Activated CD8-positive, alpha-beta memory T cell treated with anti-CD3 and anti-CD28 coated beads, Interleukin-2, amount 10 ng/mL, durations not matched to agents 7 days and 5 days (primary cell): ENCODE data around the gene CORO1C. TPM values are rescaled to one million over a fixed set of nuclear protein-coding genes. Genes with fewer than 3 reads are reported as not detected.
"Not testable (repeated sequence)": the region's sequence is repeated elsewhere in the genome, so short reads cannot be mapped to it uniquely, and the experiment has no call there.

Source experiments
- ATAC-seq: fragments of 150-1000 bp; cut with Tn5 transposase; one replicate; pipeline ENCODE4 v1.10.0; 2021; ENCODE audit warnings: moderate library complexity
- CTCF ChIA-PET: fragments of 350-600 bp; sonication (Branson Sonifier 250); formaldehyde crosslinking; loops from one replicate; lab custom pipeline; 2021; ENCODE audit warnings: antibody characterized with exemption; lab: Charles Lee
- DNase-seq: peaks from one replicate; pipeline ENCODE4 v3.0.0-alpha.2; 2020
- H3K27ac Mint-ChIP-seq: one replicate; pipeline ENCODE4 v1.8.0; 2021; ENCODE audit warnings: mild to moderate bottlenecking, mixed read lengths
- H3K27me3 Mint-ChIP-seq: one replicate; pipeline ENCODE4 v1.8.0; 2021; ENCODE audit warnings: mixed read lengths
- H3K36me3 Mint-ChIP-seq: one replicate; pipeline ENCODE4 v1.8.0; 2021; ENCODE audit warnings: mild to moderate bottlenecking, mixed read lengths
- H3K4me1 Mint-ChIP-seq: one replicate; pipeline ENCODE4 v1.8.0; 2021; ENCODE audit warnings: mixed read lengths
- H3K4me3 Mint-ChIP-seq: one replicate; pipeline ENCODE4 v1.8.0; 2021; ENCODE audit warnings: mild to moderate bottlenecking, moderate library complexity, mixed read lengths
- H3K9me3 Mint-ChIP-seq: one replicate; pipeline ENCODE4 v1.8.0; 2022; ENCODE audit warnings: low read depth, mixed read lengths
- total RNA-seq, 2 experiments: library from RNA; stranded (reverse); gene quantifications; one replicate each; pipeline ENCODE4 v1.2.3, GENCODE V29; 2021

Gene CORO1C
- total RNA-seq: 10 to 100 TPM; 54.3 to 63.0 TPM

DNA sequence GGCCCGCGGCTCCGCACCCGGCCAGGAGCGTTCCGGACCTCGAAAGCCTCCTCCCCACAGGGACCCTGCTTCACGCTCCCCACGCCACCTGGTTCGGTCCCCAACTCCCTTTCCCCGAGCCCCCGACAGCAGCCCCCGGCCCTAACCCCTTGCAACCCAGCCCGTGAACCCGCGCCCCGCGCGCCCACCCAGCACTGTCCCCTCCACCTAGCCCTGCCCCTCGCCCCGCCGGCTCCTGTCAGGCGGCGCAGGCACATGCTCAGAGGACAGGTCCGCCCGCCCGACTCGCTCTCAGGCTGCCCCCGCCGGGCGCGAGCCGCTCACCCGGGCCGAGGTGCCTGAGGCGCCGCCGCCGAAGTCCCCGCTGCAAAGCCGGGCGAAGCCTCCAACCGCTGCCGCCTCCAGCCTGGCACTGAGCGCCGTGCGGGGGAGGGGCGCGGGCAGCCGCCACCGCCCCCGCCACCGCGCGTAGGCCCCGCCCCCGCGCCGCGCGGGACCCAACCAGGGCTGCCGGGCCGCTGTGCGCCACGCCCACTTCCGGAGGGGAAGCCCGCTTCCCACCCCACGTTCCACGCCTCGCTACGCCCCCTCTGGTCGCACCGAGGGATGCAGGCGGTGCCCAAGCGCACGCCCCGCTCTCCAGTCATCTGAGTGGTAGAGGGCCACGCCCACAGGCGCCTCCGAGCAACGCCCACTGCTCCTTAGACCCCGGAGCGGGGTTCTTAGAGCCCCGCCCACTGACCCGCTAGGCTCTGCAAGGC is at the start of gene CORO1C:
TSS of gene CORO1C (minus strand) at position 414 of the 761 bp plus-strand sequence. CDS start 30,200 bp downstream, outside the sequence.
- H3K4me1 Mint-ChIP-seq: peaks cover 44% of the 10 kb centered on the region
- peak within 1 kb of the TSS; percentile 96 for H3K27ac Mint-ChIP-seq
- DNase-seq: peak; percentile 98

DNA sequence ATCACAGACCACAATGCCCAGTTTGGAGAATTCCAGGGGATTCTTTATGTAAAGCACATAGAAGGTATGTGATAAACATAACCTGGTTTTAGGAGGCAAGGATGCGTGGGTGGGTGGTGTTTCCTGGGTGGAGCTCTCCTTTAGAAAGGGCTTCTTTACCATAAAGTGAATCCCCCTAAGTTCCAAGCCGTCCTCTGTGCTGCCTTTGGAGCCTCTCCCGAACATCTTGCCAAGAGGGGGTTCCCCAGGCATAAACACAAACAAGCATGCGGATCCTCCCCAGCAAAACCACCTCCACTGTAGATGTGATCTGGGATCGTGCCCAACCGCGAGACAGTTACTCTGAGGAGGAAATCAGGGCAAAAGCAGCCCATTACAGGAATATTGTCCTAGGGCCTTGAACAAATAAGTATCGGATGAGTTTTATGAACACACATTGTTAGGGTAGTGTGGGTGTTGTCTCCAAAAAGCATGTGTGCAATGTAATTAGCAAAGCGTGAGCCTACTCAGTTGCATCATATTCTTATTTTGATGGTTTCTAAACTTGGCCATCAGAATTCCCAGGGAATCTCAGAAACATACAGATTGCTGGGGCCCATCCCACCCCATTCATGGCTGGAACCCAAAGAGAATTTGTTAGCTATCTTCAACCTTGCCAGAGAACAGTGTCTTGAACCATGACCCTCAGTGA is 48.8 kb upstream of the CORO1C start:
- Mint-ChIP-seq H3K36me3 (no peaks in the 10 kb centered on the region), H3K4me3 (no peak overlapping the region), H3K4me1 (no peaks in the 10 kb centered on the region), H3K27me3 (peaks cover 5% of the 10 kb centered on the region), H3K9me3 (no peaks in the 10 kb centered on the region), H3K27ac (no peak overlapping the region)
- no peak for ATAC-seq
- no peak for DNase-seq
- CTCF ChIA-PET: no interaction called here

More for the DNA sequence above, at the start of gene CORO1C:
- peaks cover 5% of the 10 kb centered on the region for H3K27me3 Mint-ChIP-seq
- CTCF ChIA-PET: interaction anchor here (1.2 to 1.8 kb wide), 3 partner anchors 41 to 104 kb away, joined by 4 to 9 read pairs (median 5); no protein-coding TSS in a partner anchor
- peaks cover 11% of the 10 kb centered on the region for H3K36me3 Mint-ChIP-seq
- ATAC-seq: peak; percentile 81
- peak within 1 kb of the TSS; percentile 95 for H3K4me3 Mint-ChIP-seq
- H3K9me3 Mint-ChIP-seq: no peaks in the 10 kb centered on the region

DNA sequence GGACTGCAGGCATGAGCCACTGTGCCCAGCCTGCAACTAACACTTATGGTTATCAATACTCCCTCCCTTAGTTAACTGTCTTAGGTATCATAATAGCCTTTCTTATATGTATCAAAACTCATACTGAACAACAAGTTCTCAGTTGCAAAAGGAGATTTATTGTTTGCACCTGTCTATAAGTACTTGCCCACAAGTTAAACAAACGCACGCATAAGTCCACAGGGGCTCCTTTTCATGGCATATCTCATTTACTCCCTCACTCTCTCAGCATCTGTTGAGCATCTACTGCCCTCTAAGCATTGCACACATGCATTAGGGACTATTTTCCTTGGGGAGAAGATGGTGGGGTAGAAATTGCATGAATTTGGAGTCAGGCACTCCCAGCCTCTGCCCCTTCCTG is 46.7 kb upstream of the CORO1C start:
- Mint-ChIP-seq H3K27me3 (peaks cover 5% of the 10 kb centered on the region), H3K27ac (no peak overlapping the region), H3K9me3 (no peaks in the 10 kb centered on the region), H3K36me3 (no peaks in the 10 kb centered on the region), H3K4me3 (no peak overlapping the region), H3K4me1 (no peaks in the 10 kb centered on the region)
- CTCF ChIA-PET: no interaction called here
- ATAC-seq: no peak
- DNase-seq: no peak

DNA sequence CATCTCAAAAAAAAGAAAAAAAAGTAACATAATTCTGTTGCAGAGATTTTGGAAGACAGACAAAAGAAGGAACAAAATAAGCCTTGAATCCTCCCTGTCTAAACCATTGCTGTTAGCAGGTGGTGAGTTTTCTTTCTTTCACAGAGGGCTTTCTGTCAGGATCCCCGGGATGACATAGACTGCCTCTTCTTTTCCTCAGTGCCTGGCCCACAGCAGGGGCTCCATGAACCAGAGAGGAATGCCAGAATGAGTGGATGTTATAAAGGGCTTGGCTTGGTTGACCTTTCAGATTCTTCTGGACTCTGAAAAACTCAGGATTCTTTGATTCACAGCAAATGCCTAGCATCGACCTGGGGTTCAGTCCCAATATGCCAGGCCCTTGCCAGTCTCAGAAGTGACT is 45.8 kb upstream of the CORO1C start:
- no peak overlapping the region for H3K27ac Mint-ChIP-seq
- no peaks in the 10 kb centered on the region for H3K9me3 Mint-ChIP-seq
- no peaks in the 10 kb centered on the region for H3K36me3 Mint-ChIP-seq
- DNase-seq (no peak), ATAC-seq (no peak)
- H3K4me1 Mint-ChIP-seq: no peaks in the 10 kb centered on the region
- CTCF ChIA-PET: no interaction called here
- peaks cover 5% of the 10 kb centered on the region for H3K27me3 Mint-ChIP-seq
- no peak overlapping the region for H3K4me3 Mint-ChIP-seq

DNA sequence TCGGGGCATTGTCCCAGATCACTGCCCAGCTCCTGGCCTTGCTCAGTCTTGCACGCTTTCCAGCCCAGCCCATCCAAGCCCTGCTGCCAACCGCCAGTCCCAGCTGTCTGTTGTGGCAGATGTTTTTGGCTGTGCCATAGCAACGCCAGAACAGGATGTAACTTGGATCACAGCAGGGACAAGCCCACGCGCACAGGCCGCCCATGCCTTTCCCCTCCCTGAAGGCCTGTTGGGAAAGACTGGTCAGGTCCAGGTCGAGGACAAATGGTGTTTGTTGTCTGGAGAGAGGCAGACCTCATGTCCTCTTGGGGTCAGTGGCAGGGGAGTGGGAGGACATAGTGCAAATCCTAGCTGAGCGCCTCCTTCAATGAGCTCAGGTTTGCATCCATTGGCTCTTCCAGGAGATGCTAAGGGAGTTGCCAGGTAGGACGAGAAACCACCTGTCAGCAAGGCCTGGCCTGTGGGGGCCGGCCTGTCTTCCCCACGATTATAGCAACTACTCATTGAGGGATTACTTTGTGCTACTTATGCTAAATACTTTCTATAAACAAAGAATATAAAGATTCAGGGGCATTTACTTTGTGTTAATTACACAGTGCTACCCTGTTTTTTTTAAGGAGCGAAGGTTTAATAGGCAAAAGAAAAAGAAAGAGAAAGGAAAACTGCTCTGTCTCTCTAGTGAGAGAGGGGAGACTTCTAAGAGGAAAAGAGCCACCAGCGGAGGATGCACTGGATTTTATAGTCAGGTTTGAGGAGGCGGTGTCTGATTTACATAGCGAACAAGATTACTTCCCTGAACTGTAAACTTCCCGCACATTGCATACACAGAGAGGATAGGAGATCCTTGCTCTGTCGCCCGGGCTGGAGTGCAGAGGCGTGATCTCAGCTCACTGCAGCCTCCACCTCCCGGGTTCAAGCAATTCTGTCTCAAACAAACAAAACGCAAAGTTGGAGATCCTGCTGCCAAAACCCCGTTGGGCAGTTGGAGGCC is 42.8 kb upstream of the CORO1C start:
- Mint-ChIP-seq H3K4me3 (no peak overlapping the region), H3K27me3 (peaks cover 12% of the 10 kb centered on the region), H3K4me1 (peaks cover 1% of the 10 kb centered on the region), H3K27ac (no peak overlapping the region), H3K36me3 (no peaks in the 10 kb centered on the region), H3K9me3 (no peaks in the 10 kb centered on the region)
- CTCF ChIA-PET: no interaction called here
- DNase-seq (no peak), ATAC-seq (no peak)

DNA sequence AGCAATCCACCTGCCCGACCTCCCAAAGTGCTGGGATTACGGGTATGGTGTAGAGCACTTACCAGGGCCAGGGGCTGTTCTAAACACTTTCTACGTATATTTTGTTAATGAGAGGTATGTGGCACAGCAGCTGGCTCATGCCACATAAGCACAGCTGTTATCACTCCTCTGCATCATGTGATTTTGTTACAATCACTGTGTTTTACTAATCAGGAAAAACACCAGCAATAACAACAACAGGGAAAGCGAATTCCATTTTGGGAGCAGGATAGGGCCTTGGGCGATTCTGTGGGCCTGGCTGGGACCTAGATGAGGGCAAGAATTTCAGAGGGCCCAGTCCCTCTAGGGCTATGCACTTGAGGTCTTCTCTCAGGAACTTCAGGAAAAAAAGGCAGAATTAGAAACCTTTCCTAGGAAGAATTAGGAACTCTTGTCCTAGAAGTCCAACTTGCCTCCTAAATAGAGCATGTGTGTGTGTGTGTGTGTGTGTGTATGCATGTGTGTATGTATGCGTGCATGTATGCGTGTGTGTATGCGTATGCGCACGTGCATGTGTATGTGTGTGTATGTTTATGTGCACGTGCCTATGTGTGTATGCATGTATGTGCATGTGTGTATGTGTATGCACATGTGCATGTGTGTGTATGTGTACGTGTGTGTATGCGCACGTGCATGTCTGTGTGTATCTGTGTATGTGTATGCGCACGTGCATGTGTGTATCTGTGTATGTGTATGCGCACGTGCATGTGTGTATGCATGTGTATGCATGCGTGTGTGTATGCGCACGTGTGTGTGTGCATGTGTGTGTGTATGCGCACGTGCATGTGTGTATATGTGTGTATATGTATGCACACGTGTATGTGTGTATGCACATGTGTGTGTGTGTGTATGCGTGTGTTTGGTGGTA is 41.8 kb upstream of the CORO1C start:
- H3K4me1 Mint-ChIP-seq: peaks cover 3% of the 10 kb centered on the region
- no peak overlapping the region for H3K4me3 Mint-ChIP-seq
- no peaks in the 10 kb centered on the region for H3K9me3 Mint-ChIP-seq
- CTCF ChIA-PET: no interaction called here
- DNase-seq (no peak), ATAC-seq (no peak)
- no peak overlapping the region for H3K27ac Mint-ChIP-seq
- no peaks in the 10 kb centered on the region for H3K36me3 Mint-ChIP-seq
- peaks cover 11% of the 10 kb centered on the region for H3K27me3 Mint-ChIP-seq

DNA sequence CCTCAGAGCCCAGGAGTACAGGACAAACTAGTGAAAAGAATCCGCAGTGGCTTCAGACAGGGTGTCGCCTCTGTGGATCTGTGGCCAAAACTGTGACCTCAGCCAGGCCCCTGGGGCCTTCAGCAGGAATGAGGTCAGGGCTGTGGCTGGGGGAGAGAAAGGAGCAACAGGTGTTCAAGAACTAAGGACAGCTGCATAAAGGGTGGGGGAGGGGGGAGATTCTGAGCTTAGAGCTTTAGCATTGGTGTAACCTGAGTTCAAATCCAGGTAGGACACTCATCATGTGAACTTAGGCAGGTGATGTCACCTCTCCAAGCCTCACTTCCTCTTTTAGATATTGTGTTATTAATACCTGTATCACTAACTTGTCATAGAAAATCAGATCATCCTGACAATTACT is 40.9 kb upstream of the CORO1C start:
- Mint-ChIP-seq H3K27ac (no peak overlapping the region), H3K36me3 (no peaks in the 10 kb centered on the region), H3K4me3 (no peak overlapping the region), H3K27me3 (peaks cover 18% of the 10 kb centered on the region), H3K9me3 (no peaks in the 10 kb centered on the region), H3K4me1 (peaks cover 3% of the 10 kb centered on the region)
- CTCF ChIA-PET: no interaction called here
- no peak for DNase-seq
- no peak for ATAC-seq

DNA sequence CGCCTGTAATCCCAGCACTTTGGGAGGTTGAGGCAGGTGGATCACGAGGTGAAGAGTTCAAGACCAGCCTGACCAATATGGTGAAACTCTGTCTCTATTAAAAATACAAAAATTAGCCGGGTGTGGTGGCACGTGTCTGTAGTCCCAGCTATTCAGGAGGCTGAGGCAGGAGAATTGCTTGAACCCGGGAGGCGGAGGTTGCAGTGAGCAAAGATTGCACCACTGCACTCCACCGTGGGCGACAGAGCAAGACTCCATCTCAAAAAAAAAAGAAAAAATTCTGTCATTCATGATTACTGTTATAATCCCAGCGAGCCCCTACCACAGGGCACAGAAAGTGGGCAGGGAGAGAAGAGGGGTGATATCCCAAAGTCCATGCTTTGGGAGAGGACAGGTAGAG is 40.5 kb upstream of the CORO1C start:
- H3K36me3 Mint-ChIP-seq, ATAC-seq, H3K27ac Mint-ChIP-seq, DNase-seq, H3K9me3 Mint-ChIP-seq, H3K4me3 Mint-ChIP-seq, H3K4me1 Mint-ChIP-seq: not testable (repeated sequence)
- H3K27me3 Mint-ChIP-seq: peaks cover 18% of the 10 kb centered on the region
- CTCF ChIA-PET: interaction anchor here (1.1 kb wide), 1 partner anchor 11 kb away, joined by 3 read pairs; no protein-coding TSS in a partner anchor

DNA sequence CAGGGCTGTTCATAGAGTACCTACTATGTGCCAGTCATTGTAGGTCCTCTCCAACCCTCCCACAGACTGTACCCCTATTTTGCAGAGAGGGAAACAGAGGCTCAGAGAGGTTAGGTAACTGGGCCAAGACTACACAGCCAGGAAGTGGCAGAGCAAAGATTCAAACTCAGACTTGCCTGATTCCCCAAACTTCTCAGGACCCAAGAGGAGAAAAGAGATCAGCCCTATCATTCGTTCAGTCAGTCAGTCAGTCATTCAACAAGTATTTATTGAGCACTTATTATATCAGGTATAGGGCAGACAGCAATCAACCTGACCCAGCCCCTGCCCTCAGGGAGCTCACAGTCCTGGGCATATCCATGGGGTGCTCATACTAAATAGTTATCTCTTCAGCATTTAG is 39.6 kb upstream of the CORO1C start:
- Mint-ChIP-seq H3K4me1 (peaks cover 3% of the 10 kb centered on the region), H3K27ac (no peak overlapping the region), H3K27me3 (peaks cover 18% of the 10 kb centered on the region), H3K9me3 (no peaks in the 10 kb centered on the region), H3K36me3 (no peaks in the 10 kb centered on the region), H3K4me3 (no peak overlapping the region)
- CTCF ChIA-PET: interaction anchor here (0.6 to 1.1 kb wide), 3 partner anchors 10 to 558 kb away, joined by 3 read pairs; no protein-coding TSS in a partner anchor
- no peak for ATAC-seq
- no peak for DNase-seq

DNA sequence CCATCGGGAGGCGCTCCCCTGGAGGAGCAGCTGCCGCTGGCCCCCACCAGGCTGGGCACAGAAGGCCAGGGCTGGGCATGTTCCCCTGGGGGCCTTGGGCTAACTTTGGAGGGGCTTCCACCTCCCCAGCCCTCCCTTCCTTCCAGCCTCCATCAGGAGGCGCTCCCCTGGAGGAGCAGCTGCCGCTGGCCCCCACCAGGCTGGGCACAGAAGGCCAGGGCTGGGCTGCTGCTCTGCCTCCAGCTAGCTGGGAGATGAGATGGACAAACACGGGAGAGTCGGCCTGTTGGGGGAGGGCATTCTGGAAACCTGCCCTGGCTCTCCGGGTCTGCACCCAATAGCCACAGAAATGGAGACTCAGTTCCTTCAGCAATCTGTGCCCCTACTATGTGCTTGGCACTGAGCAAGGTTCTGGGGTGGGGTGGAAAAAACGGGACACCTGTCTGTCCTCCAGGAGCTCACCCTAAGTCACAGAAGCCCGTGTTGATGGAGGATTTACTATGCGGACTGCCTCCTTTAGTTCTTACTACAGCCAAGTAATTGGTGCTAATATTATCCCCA is 39.0 kb upstream of the CORO1C start:
- H3K36me3 Mint-ChIP-seq: no peaks in the 10 kb centered on the region

DNA sequence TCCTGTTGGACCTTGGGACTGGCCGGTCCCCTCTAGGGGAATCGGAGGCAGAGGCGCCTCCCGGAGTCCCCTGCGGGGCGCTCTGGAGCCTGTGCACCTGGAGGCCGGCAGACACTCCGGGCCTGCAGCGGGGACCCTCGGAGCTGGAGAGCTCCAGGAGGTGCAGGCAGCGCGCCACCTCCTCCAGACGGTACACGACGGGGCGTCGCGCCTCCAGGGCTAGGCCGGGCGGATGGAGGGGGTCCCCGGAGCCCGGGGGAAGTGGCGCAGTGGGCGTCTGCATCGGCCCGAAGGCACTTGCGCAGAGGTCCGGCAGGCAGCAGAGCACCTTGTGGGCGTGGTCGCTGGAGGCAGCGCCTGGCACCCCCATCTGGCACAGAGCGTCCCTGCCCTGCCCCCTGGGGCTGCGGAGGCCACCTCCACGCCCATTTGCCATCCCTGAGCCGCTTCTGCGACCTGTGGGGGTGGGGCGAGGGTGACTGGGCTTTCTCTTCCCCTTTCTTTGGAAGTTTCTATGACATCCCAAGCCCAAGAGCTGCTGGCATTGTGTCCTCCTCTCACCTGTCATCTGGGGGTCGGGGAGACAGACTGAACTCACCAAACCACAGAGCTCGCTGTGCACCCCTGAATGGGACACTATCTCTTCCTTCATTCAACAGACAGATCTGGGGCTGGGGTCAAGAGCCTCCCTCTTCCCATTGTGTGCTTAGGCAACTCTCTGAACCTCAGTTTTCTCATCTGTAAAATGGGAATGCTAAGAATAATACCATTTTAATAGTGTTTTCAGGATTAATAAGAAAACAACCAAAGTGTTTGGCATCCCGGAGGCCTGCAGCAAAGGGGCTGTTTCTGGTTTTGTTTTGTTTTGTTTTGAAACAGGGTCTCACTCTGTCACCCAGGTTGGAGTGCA is 37.5 kb upstream of the CORO1C start:
- Mint-ChIP-seq H3K4me1 (peaks cover 3% of the 10 kb centered on the region), H3K27me3 (peaks cover 18% of the 10 kb centered on the region), H3K4me3 (no peak overlapping the region), H3K27ac (peak overlapping the region; percentile 43), H3K36me3 (no peaks in the 10 kb centered on the region), H3K9me3 (no peaks in the 10 kb centered on the region)
- DNase-seq (no peak), ATAC-seq (peak; percentile 61)
- CTCF ChIA-PET: interaction anchor here (2.9 kb wide), 1 partner anchor 105 kb away, joined by 9 read pairs; no protein-coding TSS in a partner anchor

More for the DNA sequence above, 39.0 kb upstream of the CORO1C start:
- no peak overlapping the region for H3K27ac Mint-ChIP-seq
- H3K4me3 Mint-ChIP-seq: no peak overlapping the region
- peaks cover 18% of the 10 kb centered on the region for H3K27me3 Mint-ChIP-seq
- CTCF ChIA-PET: interaction anchor here (0.8 kb wide), 1 partner anchor 111 kb away, joined by 3 read pairs; no protein-coding TSS in a partner anchor
- ATAC-seq (no peak), DNase-seq (no peak)
- no peaks in the 10 kb centered on the region for H3K9me3 Mint-ChIP-seq
- H3K4me1 Mint-ChIP-seq: peaks cover 3% of the 10 kb centered on the region
